OCI-LY7 (cell line): Measurements from ENCODE around the gene DOCK9. TPM values are rescaled to one million over a fixed set of nuclear protein-coding genes. Genes with fewer than 3 reads are reported as not detected.
A peak's percentile ranks its signal among the peaks of the same experiment; 100 is the strongest.

Experiments
- BruUV-seq: library from RNA; stranded (reverse); fragments of 400-500 nt; replicated peaks from 2 replicates; lab custom pipeline; 2021; lab: Mats Ljungman, UMichigan
- CTCF ChIA-PET: fragments of 300-600 bp; sonication (Branson Sonifier 250); formaldehyde crosslinking; loops from one replicate; lab custom pipeline; 2022; ENCODE audit warnings: antibody characterized with exemption; ENCODE audit not compliant: unreplicated experiment; lab: Charles Lee
- POLR2A ChIA-PET: fragments of 300-600 bp; sonication (Branson Sonifier 250); formaldehyde crosslinking; loops from one replicate; lab custom pipeline; 2022; ENCODE audit warnings: antibody characterized with exemption; lab: Charles Lee
- DNase-seq: peaks from one replicate; pipeline ENCODE4 v3.0.0-alpha.2; 2015; ENCODE audit warnings: low spot score
- H2AFZ ChIP-seq: fragments of 200-600 bp; sonication (generic), shearing (Covaris generic); 2 replicates; pipeline ENCODE4 v1.6.1; 2014; ENCODE audit warnings: mild to moderate bottlenecking, antibody characterized with exemption, low read length, moderate library complexity
- H3K27ac ChIP-seq: fragments of 200-600 bp; sonication (generic); 2 replicates; pipeline ENCODE4 v1.5.1; 2014; ENCODE audit warnings: mixed run types, low read depth, mild to moderate bottlenecking, moderate library complexity, low read length, inconsistent platforms; ENCODE audit not compliant: poor library complexity, severe bottlenecking
- H3K36me3 ChIP-seq: fragments of 200-600 bp; sonication (generic); 2 replicates; pipeline ENCODE4 v1.6.1; 2014; ENCODE audit warnings: mild to moderate bottlenecking, antibody characterized with exemption, low read length, moderate library complexity, mixed read lengths; ENCODE audit not compliant: insufficient read depth
- H3K4me1 ChIP-seq: fragments of 200-600 bp; sonication (generic); 2 replicates; pipeline ENCODE4 v1.5.1; 2014; ENCODE audit warnings: mild to moderate bottlenecking, low read length; ENCODE audit not compliant: insufficient read depth, poor library complexity, severe bottlenecking
- H3K4me2 ChIP-seq: fragments of 200-600 bp; sonication (generic); 2 replicates; pipeline ENCODE4 v1.6.1; 2014; ENCODE audit warnings: mild to moderate bottlenecking, low read length
- H3K4me3 ChIP-seq: fragments of 200-600 bp; sonication (generic); 2 replicates; pipeline ENCODE4 v1.5.1; 2014; ENCODE audit warnings: mild to moderate bottlenecking, low read depth, low read length; ENCODE audit not compliant: poor library complexity, severe bottlenecking
- H3K79me2 ChIP-seq: fragments of 200-600 bp; sonication (generic); 2 replicates; pipeline ENCODE4 v1.6.1; 2016; ENCODE audit warnings: low read depth, mild to moderate bottlenecking, low read length, moderate library complexity, mixed read lengths; ENCODE audit not compliant: insufficient read depth
- H3K9me2 ChIP-seq: fragments of 200-600 bp; sonication (generic); 2 replicates; pipeline ENCODE4 v1.6.1; 2016; ENCODE audit warnings: mild to moderate bottlenecking, low read length, mixed read lengths; ENCODE audit not compliant: insufficient read depth
- H3K9me3 ChIP-seq: fragments of 200-600 bp; sonication (generic); 2 replicates; pipeline ENCODE4 v1.6.1; 2014; ENCODE audit warnings: mild to moderate bottlenecking, mixed run types, low read length, mixed read lengths
- H4K20me1 ChIP-seq: fragments of 200-600 bp; sonication (generic); 2 replicates; pipeline ENCODE4 v1.6.1; 2014; ENCODE audit warnings: mild to moderate bottlenecking, antibody characterized with exemption, low read length, moderate library complexity, mixed read lengths; ENCODE audit not compliant: insufficient read depth
- CTCF ChIP-seq: fragments of 200-600 bp; sonication (generic); conservative IDR thresholded peaks from 2 replicates; pipeline ENCODE4 v1.5.1; 2014; ENCODE audit warnings: mild to moderate bottlenecking, antibody characterized with exemption, low read length, moderate library complexity, mixed read lengths
- EZH2phosphoT487 ChIP-seq: fragments of 200-600 bp; sonication (generic); IDR thresholded peaks from 2 replicates; pipeline ENCODE4 v1.6.1; 2018; ENCODE audit warnings: low read depth, borderline replicate concordance, mild to moderate bottlenecking, mixed run types, antibody characterized with exemption, low read length, moderate library complexity, mixed read lengths
- intact Hi-C: fragments of 100-400 bp; cut with micrococcal nuclease; formaldehyde crosslinking; loops from one replicate; pipeline ENCODE4 v1.10.0; 2022; ENCODE audit not compliant: unreplicated experiment
- total RNA-seq, 2 experiments: library from RNA; depleted of rRNA in 1 of 2; stranded (reverse); fragments of >200 nt in 1 of 2; shearing (Covaris generic) in 1 of 2; gene quantifications; 2 replicates each; pipeline ENCODE4 v1.2.3, GENCODE V29; 2014 to 2022

The DOCK9 gene
- total RNA-seq, 2 experiments from 2014 or later: 24.0 to 28.0 TPM

- no peaks in the 10 kb centered on the region for H4K20me1 ChIP-seq
- no peak overlapping the region for H3K4me2 ChIP-seq
- BruUV-seq: no TSS peak
- peaks cover 35% of the 10 kb centered on the region for H3K4me1 ChIP-seq
- H3K4me3 ChIP-seq: no peak overlapping the region
- peak overlapping the region; percentile 67 for H3K27ac ChIP-seq
- ChIA-PET POLR2A (interaction anchor here (0.5 kb wide), 1 partner anchor 30 kb away, joined by 4 read pairs; no protein-coding TSS in a partner anchor), CTCF (no interaction called here)
- no peak for TF ChIP-seq CTCF
- no peak for TF ChIP-seq EZH2phosphoT487
- H3K9me2 ChIP-seq: no peaks in the 10 kb centered on the region
- H2AFZ ChIP-seq: no peak overlapping the region
- peaks cover 7% of the 10 kb centered on the region; the same call in 1 of the 2 replicates for H3K36me3 ChIP-seq
- no peaks in the 10 kb centered on the region for H3K79me2 ChIP-seq
- no peak for DNase-seq
- intact Hi-C loops: no loop called here
- no peaks in the 10 kb centered on the region for H3K9me3 ChIP-seq
These were observed 60.7 kb downstream of the DOCK9 start for GRCh38 chr13:98917116-98917515.

GRCh38 chr13:98916403-98916802 lies 61.5 kb downstream of the DOCK9 start:
- no TSS peak for BruUV-seq
- intact Hi-C loops: no loop called here
- Histone ChIP-seq H3K36me3 (0 out of 2 replicates have a peak, but pooled peaks cover 4% of the 10 kb centered on the region), H3K27ac (no peak overlapping the region), H3K9me2 (no peaks in the 10 kb centered on the region), H3K79me2 (no peaks in the 10 kb centered on the region), H2AFZ (no peak overlapping the region), H3K4me2 (no peak overlapping the region), H3K4me3 (no peak overlapping the region), H3K9me3 (no peaks in the 10 kb centered on the region), H3K4me1 (peaks cover 35% of the 10 kb centered on the region), H4K20me1 (no peaks in the 10 kb centered on the region)
- TF ChIP-seq EZH2phosphoT487 (no peak), CTCF (no peak)
- ChIA-PET POLR2A (no interaction called here), CTCF (no interaction called here)
- DNase-seq: no peak

- Histone ChIP-seq H3K36me3 (0 out of 2 replicates have a peak, but pooled peaks cover 4% of the 10 kb centered on the region), H4K20me1 (no peaks in the 10 kb centered on the region), H3K4me1 (peaks cover 35% of the 10 kb centered on the region), H3K4me3 (no peak overlapping the region), H3K9me2 (no peaks in the 10 kb centered on the region), H3K9me3 (no peaks in the 10 kb centered on the region), H2AFZ (no peak overlapping the region), H3K4me2 (no peak overlapping the region), H3K27ac (no peak overlapping the region), H3K79me2 (no peaks in the 10 kb centered on the region)
- intact Hi-C loops: no loop called here
- POLR2A ChIA-PET: interaction anchor here (1.0 kb wide), 1 partner anchor 8 kb away, joined by 3 read pairs; no protein-coding TSS in a partner anchor
- CTCF ChIA-PET: no interaction called here
- no TSS peak for BruUV-seq
- TF ChIP-seq CTCF (no peak), EZH2phosphoT487 (no peak)
- DNase-seq: no peak
These were observed 61.9 kb downstream of the DOCK9 start for GRCh38 chr13:98915981-98916380.
